GM12878 (cell line): Measurements from ENCODE around the gene ATCAY. TPM values are rescaled to one million over a fixed set of nuclear protein-coding genes. Genes with fewer than 3 reads are reported as not detected.
"Not testable (repeated sequence)": the region's sequence is repeated elsewhere in the genome, so short reads cannot be mapped to it uniquely, and the experiment has no call there.

Experiments used
- ATAC-seq: fragments of 200-7000 bp; cut with Tn5 transposase; 3 replicates; pipeline ENCODE4 v1.9.1; 2020; ENCODE audit warnings: mild to moderate bottlenecking, moderate library complexity
- BruUV-seq: library from RNA; stranded (reverse); fragments of 400-500 nt; replicated peaks from 2 replicates; lab custom pipeline; 2021; lab: Mats Ljungman, UMichigan
- CTCF ChIA-PET: fragments of 300-600 bp; sonication (Branson Sonifier 250); formaldehyde crosslinking; extraction: SDS; loops from one replicate; lab custom pipeline; 2021; ENCODE audit warnings: inconsistent platforms; lab: Yijun Ruan, JAX
- POLR2A ChIA-PET: fragments of 350-600 bp; formaldehyde crosslinking; extraction: SDS; loops from one replicate; lab custom pipeline; 2021; ENCODE audit warnings: inconsistent platforms; lab: Charles Lee
- RAD21 ChIA-PET: fragments of 300-600 bp; sonication (Branson Sonifier 250); formaldehyde crosslinking; loops from one replicate; lab custom pipeline; 2023; ENCODE audit warnings: antibody characterized with exemption; ENCODE audit not compliant: unreplicated experiment; lab: Charles Lee
- SMC1A ChIA-PET: fragments of 300-600 bp; sonication (Branson Sonifier 250); formaldehyde crosslinking; loops from one replicate; lab custom pipeline; 2023; ENCODE audit not compliant: unreplicated experiment, uncharacterized antibody; lab: Charles Lee
- DNase-seq: peaks from one replicate; pipeline ENCODE4 v3.0.0-alpha.2; 2011; ENCODE audit warnings: low read depth, low spot score
- FAIRE-seq: peaks from 3 replicates; lab custom pipeline; 2011; peaks lifted over from hg19 to GRCh38; lab: Jason Lieb, UNC
- H2AFZ ChIP-seq: 2 replicates; pipeline ENCODE4 v1.6.0; 2011; ENCODE audit warnings: low read depth, low read length, control low read depth; ENCODE audit not compliant: control insufficient read depth
- H3K27ac ChIP-seq: 2 replicates; pipeline ENCODE4 v1.5.1; 2011; ENCODE audit warnings: control low read depth; ENCODE audit not compliant: control insufficient read depth, insufficient read depth
- H3K27me3 ChIP-seq, 2 experiments: replicated peaks in 1 of 2; 2 replicates each; pipeline versions ENCODE4 v1.6.0 to v1.6.1; 2011; ENCODE audit warnings: low read length in 1 of 2; ENCODE audit not compliant: control insufficient read depth in 2 of 2, insufficient read depth in 2 of 2
- H3K36me3 ChIP-seq, 2 experiments: 2 replicates each; pipeline ENCODE4 v1.5.1; 2011; ENCODE audit warnings: low read length in 1 of 2; ENCODE audit not compliant: control insufficient read depth in 2 of 2, insufficient read depth in 2 of 2
- H3K4me1 ChIP-seq: 2 replicates; pipeline ENCODE4 v1.6.1; 2011; ENCODE audit warnings: mild to moderate bottlenecking, low read length, moderate library complexity, mixed read lengths; ENCODE audit not compliant: control insufficient read depth, insufficient read depth
- H3K4me2 ChIP-seq: 2 replicates; pipeline ENCODE4 v1.6.0; 2011; ENCODE audit warnings: control low read depth; ENCODE audit not compliant: control insufficient read depth, insufficient read depth
- H3K4me3 ChIP-seq: fragments of 200-600 bp; sonication (generic); 2 replicates; pipeline ENCODE4 v1.5.1; 2016
- H3K79me2 ChIP-seq: 2 replicates; pipeline ENCODE4 v1.6.0; 2011; ENCODE audit warnings: low read length; ENCODE audit not compliant: control insufficient read depth, insufficient read depth
- H3K9ac ChIP-seq: 2 replicates; pipeline ENCODE4 v1.8.0; 2011; ENCODE audit warnings: low read length, control low read depth, mixed read lengths; ENCODE audit not compliant: control insufficient read depth, insufficient read depth
- H3K9me3 ChIP-seq: replicated peaks from 3 replicates; pipeline ENCODE4 v1.5.1; 2011; ENCODE audit warnings: mild to moderate bottlenecking, low read length; ENCODE audit not compliant: control insufficient read depth, insufficient read depth
- H4K20me1 ChIP-seq: 2 replicates; pipeline ENCODE4 v1.6.0; 2011; ENCODE audit not compliant: control insufficient read depth, insufficient read depth
- BCL3 ChIP-seq: IDR thresholded peaks from 2 replicates; pipeline ENCODE4 v1.6.1; 2011; ENCODE audit warnings: borderline replicate concordance, low read depth, mild to moderate bottlenecking, moderate library complexity, low read length; ENCODE audit not compliant: insufficient read depth, poor library complexity, severe bottlenecking
- CBX5 ChIP-seq: sonication (generic); IDR thresholded peaks from 2 replicates; pipeline ENCODE4 v1.6.1; 2016; ENCODE audit warnings: low read depth, moderate library complexity, mild to moderate bottlenecking, inconsistent platforms
- NBN ChIP-seq: fragments of 450-650 bp; IDR thresholded peaks from 2 replicates; pipeline ENCODE4 v1.6.1; 2016
- ZBTB40 ChIP-seq: fragments of 450-650 bp; IDR thresholded peaks from 2 replicates; pipeline ENCODE4 v1.6.1; 2016; ENCODE audit warnings: mild to moderate bottlenecking, moderate library complexity, borderline replicate concordance
- WGBS: methylation state at CpG from one replicate; pipeline ENCODE4 v1.1.6; 2016; ENCODE audit warnings: low lambda C conversion rate; ENCODE audit not compliant: insufficient replicate concordance, insufficient coverage; ENCODE audit errors: missing lambda C conversion rate; 5-methylcytosine and 5-hydroxymethylcytosine counted together
- in situ Hi-C: fragments of 300-500 bp; cut with MboI; formaldehyde crosslinking; loops from 9 replicates; pipeline ENCODE4 v1.14.3; 2018; ENCODE audit warnings: mixed read lengths
- intact Hi-C: fragments of 100-400 bp; cut with micrococcal nuclease; formaldehyde crosslinking; loops from one replicate; pipeline ENCODE4 v1.14.2; 2022; ENCODE audit not compliant: unreplicated experiment
- polyA plus RNA-seq, 11 experiments: library from polyadenylated mRNA; depleted of rRNA in 4 of 11; unstranded in 6 of 11; stranded (reverse) in 5 of 11; fragments of >200 nt; fragmentation: Nextera tagmentation in 4 of 11; fragmentation: Illumina TruSeq in 1 of 11; extraction: Ambion mirVana in 4 of 11; extraction: Trizol in 1 of 11; gene quantifications; 1 replicate in 1 of 11; 2 replicates in 10 of 11; pipeline versions ENCODE4 v1.2.1 to v1.2.3, GENCODE V29; 2011 to 2016; ENCODE audit warnings: inconsistent platforms in 2 of 11, missing spikeins in 2 of 11, low read depth in 1 of 11
- total RNA-seq, 4 experiments: library from RNA; depleted of rRNA in 3 of 4; stranded (reverse); fragments of >200 nt in 3 of 4; fragmentation: Illumina TruSeq in 1 of 4; extraction: Trizol in 1 of 4; gene quantifications; 2 replicates each; pipeline versions ENCODE4 v1.2.1 to v1.2.3, GENCODE V29; 2013 to 2021

ATCAY gene
- total and polyA plus RNA-seq, 10 of the 15 experiments (the other 5 are each of a cell fraction or from before 2014, with no cell fraction given) = under 0.01 to 0.04 (median 0.02) TPM; not detected in 4

- CTCF ChIA-PET, DNase-seq, ATAC-seq, in situ Hi-C loops, intact Hi-C loops, H3K79me2 ChIP-seq, H3K36me3 ChIP-seq, SMC1A ChIA-PET, H3K27ac ChIP-seq, POLR2A ChIA-PET, H3K4me1 ChIP-seq, H3K4me3 ChIP-seq, H4K20me1 ChIP-seq, H2AFZ ChIP-seq, H3K9me3 ChIP-seq, H3K27me3 ChIP-seq, BruUV-seq, H3K9ac ChIP-seq, H3K4me2 ChIP-seq, RAD21 ChIA-PET: not testable (repeated sequence)
- WGBS = 72% methylated on average over 17 of the region's 22 CpGs
- FAIRE-seq = peak; percentile 52
These were observed 57.9 kb downstream of the ATCAY start for GRCh38 chr19:3938300-3938950.

- Histone ChIP-seq H4K20me1 (no peaks in the 10 kb centered on the region), H3K4me2 (no peak overlapping the region), H3K4me3 (no peak overlapping the region), H2AFZ (no peak overlapping the region), H3K27ac (no peak overlapping the region), H3K79me2 (no peaks in the 10 kb centered on the region), H3K36me3 (no peaks in the 10 kb centered on the region), H3K27me3 (no peaks in the 10 kb centered on the region; a peak in 1 of 4 replicates), H3K4me1 (no peaks in the 10 kb centered on the region), H3K9ac (no peak overlapping the region), H3K9me3 (no peaks in the 10 kb centered on the region)
- DNase-seq (no peak), ATAC-seq (no peak), FAIRE-seq (no peak)
- in situ Hi-C loops = no loop called here
- ChIA-PET CTCF (interaction anchor here (0.6 kb wide), 1 partner anchor 1578 kb away, joined by 3 read pairs; no protein-coding TSS in a partner anchor), SMC1A (no interaction called here), RAD21 (no interaction called here), POLR2A (no interaction called here)
- peak; percentile 76 for TF ChIP-seq ZBTB40
- no peak for TF ChIP-seq BCL3
- no peak for TF ChIP-seq NBN
- TF ChIP-seq CBX5 = no peak
- WGBS = 10% methylated on average over 8 of the region's 8 CpGs
- BruUV-seq = no TSS peak
- intact Hi-C loops = no loop called here
These were observed 62.4 kb downstream of the ATCAY start for GRCh38 chr19:3942790-3943409.
